Lower leg skin (tissue), 4 donors: Measurements from ENCODE around the gene MIDN. TPM values are rescaled to one million over a fixed set of nuclear protein-coding genes. Genes with fewer than 3 reads are reported as not detected.
A peak's percentile ranks its signal among the peaks of the same experiment; 100 is the strongest.

ENCODE experiments used
- DNase-seq, 2 donors: peaks; one replicate each; pipeline ENCODE4 v3.0.0-alpha.2; 2019; ENCODE audit warnings: low spot score in 2 of 2
- H3K4me3 ChIP-seq: fragments of 200-600 bp; sonication (generic); 2 replicates; pipeline ENCODE4 v1.5.1; 2017; ENCODE audit warnings: mild to moderate bottlenecking, low read depth; ENCODE audit not compliant: poor library complexity, severe bottlenecking
- POLR2A ChIP-seq, 2 donors: fragments of 450-650 bp; IDR thresholded peaks; one replicate each; pipeline ENCODE4 v1.6.1; 2016 to 2017; ENCODE audit warnings: antibody characterized with exemption in 2 of 2, mild to moderate bottlenecking in 1 of 2, moderate library complexity in 1 of 2
- WGBS, 2 donors: methylation state at CpG; one replicate each; pipeline ENCODE4 v1.1.5; 2018; 5-methylcytosine and 5-hydroxymethylcytosine counted together
- intact Hi-C: fragments of 100-400 bp; cut with DNase I; formaldehyde crosslinking; loops from one replicate; pipeline ENCODE4 v1.15.0; 2023; ENCODE audit warnings: low total_unique reads
- total RNA-seq, 4 donors: library from RNA; depleted of rRNA; stranded (reverse); fragments of >200 nt; gene quantifications; one replicate each; pipeline ENCODE4 v1.1.0, GENCODE V29; 2016
- TF ChIP-seq, protein P1 (sequence below), 3 donors: fragments of 450-650 bp; IDR thresholded peaks; one replicate each; pipeline ENCODE4 v1.5.1; 2016; ENCODE audit warnings: antibody characterized with exemption in 3 of 3, mild to moderate bottlenecking in 3 of 3, moderate library complexity in 2 of 3

The MIDN gene
- total RNA-seq, 4 donors from 2014 or later = 59.7 to 119 (median 78.7) TPM

DNA sequence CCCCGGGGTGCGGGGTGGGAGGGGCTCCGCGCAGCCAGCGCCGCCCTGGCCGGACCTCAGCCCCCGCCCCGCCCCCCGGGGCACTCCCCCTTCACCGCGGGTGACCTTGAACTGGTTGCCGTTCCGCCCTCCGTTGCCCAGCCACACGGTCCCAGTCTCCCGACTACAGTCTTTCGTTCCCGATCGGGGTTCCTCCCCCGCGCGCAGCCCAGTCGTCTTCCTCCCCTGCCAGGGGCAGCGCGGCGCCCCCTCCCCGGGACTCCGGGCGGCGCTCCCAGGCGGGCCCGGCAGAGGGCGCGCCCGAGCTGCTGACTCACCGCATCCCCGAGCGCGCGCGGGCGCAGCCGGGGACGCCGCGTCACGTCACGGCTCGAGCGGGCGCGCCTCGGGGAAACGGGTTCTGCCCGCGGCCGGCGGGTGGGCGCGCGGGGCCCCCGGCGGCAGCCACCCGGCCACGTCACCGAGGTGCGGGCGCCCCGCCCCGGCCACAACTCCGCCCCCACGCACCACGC lies 459 bp downstream of the MIDN start:
- H3K4me3 ChIP-seq = peak overlapping the region; percentile 39
- intact Hi-C loops = no loop called here
- no peak for TF ChIP-seq POLR2A (IDR thresholded peaks at IDR 0.05)
- TF ChIP-seq, protein P1, sequence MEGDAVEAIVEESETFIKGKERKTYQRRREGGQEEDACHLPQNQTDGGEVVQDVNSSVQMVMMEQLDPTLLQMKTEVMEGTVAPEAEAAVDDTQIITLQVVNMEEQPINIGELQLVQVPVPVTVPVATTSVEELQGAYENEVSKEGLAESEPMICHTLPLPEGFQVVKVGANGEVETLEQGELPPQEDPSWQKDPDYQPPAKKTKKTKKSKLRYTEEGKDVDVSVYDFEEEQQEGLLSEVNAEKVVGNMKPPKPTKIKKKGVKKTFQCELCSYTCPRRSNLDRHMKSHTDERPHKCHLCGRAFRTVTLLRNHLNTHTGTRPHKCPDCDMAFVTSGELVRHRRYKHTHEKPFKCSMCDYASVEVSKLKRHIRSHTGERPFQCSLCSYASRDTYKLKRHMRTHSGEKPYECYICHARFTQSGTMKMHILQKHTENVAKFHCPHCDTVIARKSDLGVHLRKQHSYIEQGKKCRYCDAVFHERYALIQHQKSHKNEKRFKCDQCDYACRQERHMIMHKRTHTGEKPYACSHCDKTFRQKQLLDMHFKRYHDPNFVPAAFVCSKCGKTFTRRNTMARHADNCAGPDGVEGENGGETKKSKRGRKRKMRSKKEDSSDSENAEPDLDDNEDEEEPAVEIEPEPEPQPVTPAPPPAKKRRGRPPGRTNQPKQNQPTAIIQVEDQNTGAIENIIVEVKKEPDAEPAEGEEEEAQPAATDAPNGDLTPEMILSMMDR (IDR thresholded peaks at IDR 0.05) = no peak
- peak in 1 of 2 donors; percentile 96 for DNase-seq
- 1% methylated on average over 29 of the region's 74 CpGs; no CpG with 5 or more reads in 1 of the 2 donors for WGBS, 2 donors

DNA sequence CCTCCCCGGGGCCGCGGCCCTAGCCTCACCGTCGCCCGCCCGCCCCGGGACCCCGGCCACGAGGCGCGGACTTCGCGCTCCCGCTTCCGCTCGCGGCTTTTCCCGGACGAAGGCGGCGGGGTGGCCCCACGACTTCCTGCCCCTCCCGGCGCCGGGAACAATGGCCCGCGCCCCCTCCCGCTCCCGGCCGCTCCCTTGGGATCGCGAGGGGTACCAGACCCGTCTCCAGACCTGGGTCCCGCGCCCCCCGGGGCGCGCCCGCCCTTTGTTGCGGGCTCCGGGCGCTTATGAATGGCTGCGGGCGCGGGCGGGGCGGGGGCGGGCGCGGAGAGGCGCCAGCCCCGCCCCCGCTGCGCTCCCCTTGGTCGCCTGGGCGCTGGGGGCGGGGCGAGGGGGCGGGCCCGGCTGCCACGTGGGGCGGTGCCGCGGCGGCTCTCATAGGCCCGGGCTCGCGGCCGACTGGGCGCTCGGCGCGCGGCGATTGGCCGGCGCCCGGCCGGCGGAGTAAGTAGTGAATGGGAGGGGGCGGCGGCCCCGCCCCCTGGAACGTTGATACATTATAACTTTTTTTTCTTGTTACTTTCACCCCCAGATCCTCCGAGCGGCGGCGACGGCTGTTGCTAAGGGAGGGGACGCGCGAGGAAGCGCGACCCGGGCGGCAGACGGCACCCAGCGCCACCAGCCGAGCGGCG lies 1.1 kb downstream of the MIDN start:
- intact Hi-C loops = no loop called here
- TF ChIP-seq, protein P1 (IDR thresholded peaks at IDR 0.05) = no peak
- peak in 1 of 2 donors; percentile 89 for TF ChIP-seq POLR2A (IDR thresholded peaks at IDR 0.05)
- 0 to 1% methylated on average over 34 to 49 of the region's 102 CpGs for WGBS, 2 donors
- peak overlapping the region; percentile 75 for H3K4me3 ChIP-seq
- peak; percentile 93 to 98 for DNase-seq

DNA sequence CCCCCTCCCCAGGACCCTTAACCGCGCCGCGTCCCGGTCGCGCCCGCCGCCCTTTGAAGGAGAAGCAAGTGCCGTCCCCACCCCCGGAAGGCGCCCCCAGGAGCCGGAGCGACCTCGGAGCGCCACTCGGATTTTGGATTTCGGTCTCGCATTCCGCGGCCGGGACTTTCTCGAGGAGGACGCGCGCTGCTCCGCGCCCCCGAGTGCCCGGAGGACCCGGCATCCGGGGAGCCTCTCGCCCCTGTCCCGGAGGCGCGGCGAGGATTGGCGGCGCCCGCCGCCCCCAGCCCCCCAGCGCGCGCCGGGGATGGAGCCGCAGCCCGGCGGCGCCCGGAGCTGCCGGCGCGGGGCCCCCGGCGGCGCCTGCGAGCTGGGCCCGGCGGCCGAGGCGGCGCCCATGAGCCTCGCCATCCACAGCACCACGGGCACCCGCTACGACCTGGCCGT lies 1.6 kb downstream of the MIDN start:
- intact Hi-C loops = no loop called here
- DNase-seq = no peak
- TF ChIP-seq, protein P1 (IDR thresholded peaks at IDR 0.05) = no peak
- TF ChIP-seq POLR2A (IDR thresholded peaks at IDR 0.05) = no peak
- 0 to 1% methylated on average over 5 to 46 of the region's 67 CpGs for WGBS, 2 donors
- peak overlapping the region; percentile 75 for H3K4me3 ChIP-seq

DNA sequence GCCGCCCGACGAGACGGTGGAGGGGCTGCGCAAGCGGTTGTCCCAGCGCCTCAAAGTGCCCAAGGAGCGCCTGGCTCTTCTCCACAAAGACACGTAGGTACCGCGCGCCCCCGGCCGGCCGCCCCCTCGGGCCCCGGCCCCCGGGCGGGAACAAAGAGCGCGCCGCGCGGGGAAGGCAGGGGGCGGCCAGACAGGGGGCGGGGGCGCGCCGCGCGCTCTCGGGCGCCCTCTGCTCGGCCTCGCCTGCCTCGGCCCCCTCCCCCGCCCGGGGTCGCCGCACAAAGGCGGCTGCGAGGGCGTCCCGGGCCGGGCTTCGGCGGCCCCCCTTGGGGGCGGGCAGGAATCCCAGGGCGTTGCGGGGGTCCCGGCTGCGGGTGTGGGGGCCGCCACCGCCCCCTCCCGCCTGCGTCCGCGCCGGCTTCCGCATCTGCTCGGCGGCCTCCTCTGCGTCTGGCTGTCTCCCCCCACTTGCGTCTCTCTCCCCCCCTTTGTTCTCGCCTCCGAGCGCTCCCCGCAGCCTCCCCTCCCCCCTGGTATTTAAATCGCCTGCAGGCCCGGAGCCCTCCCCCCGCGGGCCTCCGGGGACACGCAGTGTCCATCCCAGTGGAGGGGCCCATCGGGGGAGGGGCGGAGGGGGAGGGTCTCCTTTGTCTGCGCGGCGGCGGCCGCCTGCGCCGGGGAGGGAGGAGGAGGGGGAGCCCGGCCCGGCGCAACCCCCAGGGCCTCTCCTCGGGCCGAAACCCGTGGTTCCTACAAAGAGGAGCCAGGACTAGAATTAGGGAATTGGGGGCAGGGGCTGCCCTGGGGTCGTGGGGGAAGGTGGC lies 2.3 kb downstream of the MIDN start:
- intact Hi-C loops = no loop called here
- TF ChIP-seq POLR2A (IDR thresholded peaks at IDR 0.05) = no peak
- TF ChIP-seq, protein P1 (IDR thresholded peaks at IDR 0.05) = no peak
- peak in 1 of 2 donors; percentile 91 for DNase-seq
- peak overlapping the region; percentile 75 for H3K4me3 ChIP-seq
- 0 to 2% methylated on average over 35 to 45 of the region's 90 CpGs for WGBS, 2 donors

DNA sequence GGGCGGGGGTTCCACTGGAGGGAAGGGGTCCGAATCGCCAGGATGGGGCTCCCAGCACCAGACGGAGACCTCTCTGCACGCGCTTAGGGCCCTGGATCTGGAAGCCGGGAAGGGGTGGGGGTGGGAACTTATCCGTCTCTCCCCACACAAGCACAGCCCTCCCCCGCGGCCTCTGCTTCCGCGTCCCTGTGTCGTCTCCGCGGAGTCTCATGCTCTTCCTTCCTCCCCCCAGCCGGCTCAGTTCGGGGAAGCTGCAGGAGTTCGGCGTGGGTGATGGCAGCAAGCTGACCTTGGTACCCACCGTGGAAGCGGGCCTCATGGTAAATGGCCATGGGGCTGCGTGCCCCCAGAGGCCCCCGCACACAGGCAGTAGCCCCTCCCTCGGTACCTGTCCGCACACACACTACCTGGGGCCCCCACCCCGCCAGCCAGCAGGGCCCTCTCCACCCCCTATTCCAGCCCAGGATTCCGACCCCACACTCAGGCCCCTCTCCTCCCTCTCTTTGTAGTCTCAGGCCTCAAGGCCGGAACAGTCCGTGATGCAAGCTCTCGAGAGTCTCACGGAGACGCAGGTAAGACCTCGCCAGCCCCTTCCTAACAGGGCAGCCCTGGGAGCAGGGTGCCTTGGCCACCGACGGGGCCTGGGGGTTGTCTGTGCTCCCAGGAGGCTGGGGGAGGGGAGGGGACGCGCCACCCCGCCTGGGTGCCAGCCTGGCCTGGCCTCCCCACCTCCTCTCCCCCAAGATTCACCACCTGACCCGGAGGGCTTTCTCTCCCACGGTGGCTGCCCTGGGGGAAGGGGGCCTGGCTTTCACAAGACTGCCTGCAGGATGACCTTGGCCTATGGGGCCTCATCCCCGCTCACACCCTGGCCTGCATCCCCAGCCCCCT lies 3.2 kb downstream of the MIDN start:
- DNase-seq = peak in 1 of 2 donors; percentile 95
- TF ChIP-seq POLR2A (IDR thresholded peaks at IDR 0.05) = no peak
- TF ChIP-seq, protein P1 (IDR thresholded peaks at IDR 0.05) = no peak
- 2 to 4% methylated on average over 34 to 36 of the region's 41 CpGs for WGBS, 2 donors
- H3K4me3 ChIP-seq = peak overlapping the region; percentile 75
- intact Hi-C loops = no loop called here
